ENCODE measurements around the gene NWD2.

Gene NWD2

GRCh38 chr4:37324546-37324945 lies 80.0 kb downstream of the NWD2 start:
- Histone ChIP-seq H3K9me3 (ENCODE audit: control insufficient read depth, insufficient read depth, low read length) (no peaks in the 10 kb centered on the region), H3K4me2 (ENCODE audit: low read length) (no peak overlapping the region), H3K79me2 (ENCODE audit: control insufficient read depth, low read length) (no peaks in the 10 kb centered on the region), H3K9me2 (replicated peaks; ENCODE audit: control insufficient read depth, low read length) (no peaks in the 10 kb centered on the region), H4K20me1 (ENCODE audit: control insufficient read depth, insufficient read depth, low read depth, low read length) (no peaks in the 10 kb centered on the region), H3K4me3 (ENCODE audit: low read length) (no peak overlapping the region), H3F3A (ENCODE audit: control insufficient read depth, insufficient read depth) (no peaks in the 10 kb centered on the region), H3K27ac (ENCODE audit: low read depth, low read length) (no peak overlapping the region), H3K4me1 (ENCODE audit: control insufficient read depth, low read length) (no peaks in the 10 kb centered on the region), H3K36me3 (ENCODE audit: control insufficient read depth, low read length) (no peaks in the 10 kb centered on the region), H3K27me3 (ENCODE audit: control insufficient read depth, low read length) (no peaks in the 10 kb centered on the region)
- no peak for TF ChIP-seq EZH2phosphoT487 (IDR thresholded peaks at IDR 0.05; ENCODE audit: borderline replicate concordance, low read length)

- no peak overlapping the region for H3K4me2 ChIP-seq (ENCODE audit: low read length)
- H3K27me3 ChIP-seq (ENCODE audit: control insufficient read depth, low read length), result no peaks in the 10 kb centered on the region
- no peak overlapping the region for H3K4me3 ChIP-seq (ENCODE audit: low read length)
- no peaks in the 10 kb centered on the region for H3K9me2 ChIP-seq (replicated peaks; ENCODE audit: control insufficient read depth, low read length)
- no peaks in the 10 kb centered on the region for H3K79me2 ChIP-seq (ENCODE audit: control insufficient read depth, low read length)
- no peaks in the 10 kb centered on the region for H3K4me1 ChIP-seq (ENCODE audit: control insufficient read depth, low read length)
- no peaks in the 10 kb centered on the region for H3K9me3 ChIP-seq (ENCODE audit: control insufficient read depth, insufficient read depth, low read length)
- no peaks in the 10 kb centered on the region for H3K36me3 ChIP-seq (ENCODE audit: control insufficient read depth, low read length)
- no peaks in the 10 kb centered on the region for H3F3A ChIP-seq (ENCODE audit: control insufficient read depth, insufficient read depth)
- no peak for TF ChIP-seq EZH2phosphoT487 (IDR thresholded peaks at IDR 0.05; ENCODE audit: borderline replicate concordance, low read length)
- TF ChIP-seq CTCF (IDR thresholded peaks at IDR 0.05; ENCODE audit: low read depth, low read length, poor library complexity, severe bottlenecking), result no peak
- H4K20me1 ChIP-seq (ENCODE audit: control insufficient read depth, insufficient read depth, low read depth, low read length), result no peaks in the 10 kb centered on the region
- no peak overlapping the region for H3K27ac ChIP-seq (ENCODE audit: low read depth, low read length)
These were observed 82.3 kb downstream of the NWD2 start for GRCh38 chr4:37326852-37327251.

- no peaks in the 10 kb centered on the region for H3K36me3 ChIP-seq (ENCODE audit: control insufficient read depth, low read length)
- no peaks in the 10 kb centered on the region for H3K9me2 ChIP-seq (replicated peaks; ENCODE audit: control insufficient read depth, low read length)
- H3K27ac ChIP-seq (ENCODE audit: low read depth, low read length), result no peak overlapping the region
These were observed 94.4 kb downstream of the NWD2 start for GRCh38 chr4:37338972-37339371.

GRCh38 chr4:37358748-37359147 lies 114.2 kb downstream of the NWD2 start:
- Histone ChIP-seq H3K4me2 (ENCODE audit: low read length) (no peak overlapping the region), H3K9me2 (replicated peaks; ENCODE audit: control insufficient read depth, low read length) (no peaks in the 10 kb centered on the region), H3K79me2 (ENCODE audit: control insufficient read depth, low read length) (no peaks in the 10 kb centered on the region), H3K4me3 (ENCODE audit: low read length) (no peak overlapping the region), H4K20me1 (ENCODE audit: control insufficient read depth, insufficient read depth, low read depth, low read length) (no peaks in the 10 kb centered on the region), H3K27me3 (ENCODE audit: control insufficient read depth, low read length) (no peaks in the 10 kb centered on the region), H3K9me3 (ENCODE audit: control insufficient read depth, insufficient read depth, low read length) (no peaks in the 10 kb centered on the region), H3K27ac (ENCODE audit: low read depth, low read length) (no peak overlapping the region), H3K4me1 (ENCODE audit: control insufficient read depth, low read length) (no peaks in the 10 kb centered on the region), H3F3A (ENCODE audit: control insufficient read depth, insufficient read depth) (no peaks in the 10 kb centered on the region), H3K36me3 (ENCODE audit: control insufficient read depth, low read length) (no peaks in the 10 kb centered on the region)
- TF ChIP-seq CTCF (IDR thresholded peaks at IDR 0.05; ENCODE audit: low read depth, low read length, poor library complexity, severe bottlenecking) (no peak), EZH2phosphoT487 (IDR thresholded peaks at IDR 0.05; ENCODE audit: borderline replicate concordance, low read length) (no peak)

More at GRCh38 chr4:37338972-37339371, 94.4 kb downstream of the NWD2 start:
- TF ChIP-seq CTCF (IDR thresholded peaks at IDR 0.05; ENCODE audit: low read depth, low read length, poor library complexity, severe bottlenecking) (no peak), EZH2phosphoT487 (IDR thresholded peaks at IDR 0.05; ENCODE audit: borderline replicate concordance, low read length) (no peak)
- no peaks in the 10 kb centered on the region for H3K27me3 ChIP-seq (ENCODE audit: control insufficient read depth, low read length)
- H4K20me1 ChIP-seq (ENCODE audit: control insufficient read depth, insufficient read depth, low read depth, low read length), result no peaks in the 10 kb centered on the region
- H3K4me2 ChIP-seq (ENCODE audit: low read length), result no peak overlapping the region
- no peaks in the 10 kb centered on the region for H3F3A ChIP-seq (ENCODE audit: control insufficient read depth, insufficient read depth)
- H3K4me3 ChIP-seq (ENCODE audit: low read length), result no peak overlapping the region
- H3K9me3 ChIP-seq (ENCODE audit: control insufficient read depth, insufficient read depth, low read length), result no peaks in the 10 kb centered on the region
- no peaks in the 10 kb centered on the region for H3K79me2 ChIP-seq (ENCODE audit: control insufficient read depth, low read length)
- no peaks in the 10 kb centered on the region for H3K4me1 ChIP-seq (ENCODE audit: control insufficient read depth, low read length)
